Peyer's patch (tissue), 4 donors: ENCODE measurements around the gene NEDD4L.

ENCODE experiments used
- CTCF ChIP-seq, 6 experiments: fragments of 450-650 bp in 4 of 6; fragments of 200-600 bp in 2 of 6; sonication (generic) in 1 of 6; IDR thresholded peaks; one replicate each; pipeline ENCODE4 v1.5.1; 2017 to 2019; ENCODE audit warnings: antibody characterized with exemption in 6 of 6, mild to moderate bottlenecking in 3 of 6, moderate library complexity in 1 of 6
- POLR2A ChIP-seq, 2 donors: fragments of 450-650 bp; IDR thresholded peaks; one replicate each; pipeline ENCODE4 v1.5.1; 2017; ENCODE audit warnings: antibody characterized with exemption in 2 of 2, mild to moderate bottlenecking in 2 of 2, moderate library complexity in 2 of 2

GRCh38 chr18:58212274-58212673 lies 168.2 kb downstream of the NEDD4L start:
- TF ChIP-seq CTCF (IDR thresholded peaks at IDR 0.05) = no peak
- TF ChIP-seq POLR2A (IDR thresholded peaks at IDR 0.05) = no peak
